GM23248 (cell line): ENCODE data around the gene LRP6.

Experiments used
- EZH2 ChIP-seq: fragments of 200-600 bp; sonication (generic); IDR thresholded peaks from 2 replicates; pipeline ENCODE4 v1.6.1; 2018; ENCODE audit warnings: antibody characterized with exemption, mild to moderate bottlenecking; ENCODE audit not compliant: insufficient read depth, poor library complexity, severe bottlenecking
- EZH2phosphoT487 ChIP-seq: fragments of 200-600 bp; sonication (generic); IDR thresholded peaks from 2 replicates; pipeline ENCODE4 v1.6.1; 2018; ENCODE audit warnings: antibody characterized with exemption, moderate library complexity, mild to moderate bottlenecking, low read depth; ENCODE audit not compliant: insufficient read depth

DNA sequence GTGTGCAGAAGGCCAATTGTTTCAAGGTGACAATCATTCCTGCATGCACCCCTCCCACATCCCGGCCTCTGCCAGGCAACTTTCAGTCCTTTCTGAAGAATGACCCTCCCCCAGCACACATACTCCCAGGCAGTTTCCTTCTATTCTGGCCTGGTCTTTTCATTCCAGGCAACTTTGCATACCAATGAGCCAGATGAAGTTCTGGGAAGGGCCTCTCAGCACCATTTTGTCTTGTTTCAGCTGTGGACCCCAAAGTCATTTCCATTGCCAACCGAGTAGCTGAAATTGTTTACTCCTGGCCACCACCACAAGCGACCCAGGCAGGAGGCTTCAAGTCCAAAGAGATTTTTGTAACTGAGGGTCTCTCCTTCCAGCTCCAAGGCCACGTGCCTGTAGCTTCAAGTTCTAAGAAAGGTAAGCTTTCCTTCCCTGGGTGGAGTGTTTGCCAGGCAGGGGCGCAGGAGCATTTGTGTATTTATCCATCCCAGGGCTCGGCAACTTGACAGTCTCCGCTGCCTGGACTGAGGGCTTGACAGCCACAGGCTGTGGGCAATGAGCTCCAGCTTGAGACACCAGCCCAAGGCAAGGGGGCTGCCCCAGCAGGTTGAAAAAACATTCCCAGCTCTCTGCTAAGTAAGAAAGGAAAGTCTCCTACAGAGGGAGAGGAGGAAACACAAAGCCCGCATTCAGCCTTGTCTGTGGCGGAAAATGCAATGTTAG lies 179.7 kb downstream of the LRP6 start:
- TF ChIP-seq EZH2: no peak
- TF ChIP-seq EZH2phosphoT487: no peak
